ENCODE measurements around the gene SLC38A11. TPM values are rescaled to one million over a fixed set of nuclear protein-coding genes. Genes with fewer than 3 reads are reported as not detected.

Gene SLC38A11
- total and polyA plus RNA-seq, 2 of the 13 experiments (the other 11 are each of a cell fraction or from before 2014, with no cell fraction given): 14.0 to 14.3 TPM

- TF ChIP-seq ZKSCAN1 (IDR thresholded peaks at IDR 0.05; ENCODE audit: low read length) (no peak), POLR2AphosphoS5 (IDR thresholded peaks at IDR 0.05; ENCODE audit: low read depth, low read length) (no peak), PRDM15 (CRISPR knock-in tag; IDR thresholded peaks at IDR 0.05) (no peak), RFXANK (CRISPR knock-in tag; IDR thresholded peaks at IDR 0.05) (no peak), XRCC5 (optimal IDR thresholded peaks at IDR 0.05; ENCODE audit: low read length) (no peak), ZNF589 (CRISPR knock-in tag; conservative IDR thresholded peaks at IDR 0.05) (no peak), ZFP82 (CRISPR knock-in tag; IDR thresholded peaks at IDR 0.05; ENCODE audit: borderline replicate concordance) (no peak), SNAPC2 (CRISPR knock-in tag; IDR thresholded peaks at IDR 0.05) (no peak), HNRNPK (IDR thresholded peaks at IDR 0.05; ENCODE audit: low read depth, low read length, poor library complexity, severe bottlenecking) (no peak), NAIF1 (CRISPR knock-in tag; IDR thresholded peaks at IDR 0.05; ENCODE audit: borderline replicate concordance) (no peak), ZNF703 (CRISPR knock-in tag; IDR thresholded peaks at IDR 0.05; ENCODE audit: borderline replicate concordance) (no peak), USF2 (IDR thresholded peaks at IDR 0.05; ENCODE audit: low read depth, low read length) (no peak), USF2 (CRISPR knock-in tag; IDR thresholded peaks at IDR 0.05; ENCODE audit: borderline replicate concordance) (no peak), ZNF713 (CRISPR knock-in tag; IDR thresholded peaks at IDR 0.05) (no peak), NCOA2 (CRISPR knock-in tag; IDR thresholded peaks at IDR 0.05) (peak; percentile 52; the same call in 1 of the 2 replicates), ZNF3 (CRISPR knock-in tag; IDR thresholded peaks at IDR 0.05) (no peak), ZNF362 (CRISPR knock-in tag; IDR thresholded peaks at IDR 0.05; ENCODE audit: borderline replicate concordance) (no peak), ATF7 (IDR thresholded peaks at IDR 0.05) (peak; percentile 21; the same call in 1 of the 2 replicates), ATF7 (CRISPR knock-in tag; IDR thresholded peaks at IDR 0.05) (no peak), SRSF1 (optimal IDR thresholded peaks at IDR 0.05; ENCODE audit: low read depth, low read length) (no peak), STAT6 (CRISPR knock-in tag; IDR thresholded peaks at IDR 0.05; ENCODE audit: borderline replicate concordance) (no peak), MEIS2 (CRISPR knock-in tag; IDR thresholded peaks at IDR 0.05) (no peak), ZNF790 (CRISPR knock-in tag; IDR thresholded peaks at IDR 0.05; ENCODE audit: borderline replicate concordance) (no peak)
Observed at GRCh38 chr2:164911832-164912231, 43.5 kb downstream of the SLC38A11 start (continued).

All from HepG2 (cell line).